Islet precursor cell (in vitro differentiated cells): ENCODE data around the gene PRKG1.
"Not testable (repeated sequence)": the region's sequence is repeated elsewhere in the genome, so short reads cannot be mapped to it uniquely, and the experiment has no call there.

Experiments used
- DNase-seq: peaks from one replicate; pipeline ENCODE4 v3.0.0-alpha.2; 2018

PRKG1 gene

GRCh38 chr10:51281387-51281786 lies 207.1 kb downstream of the PRKG1 start:
- DNase-seq, result not testable (repeated sequence)

DNA sequence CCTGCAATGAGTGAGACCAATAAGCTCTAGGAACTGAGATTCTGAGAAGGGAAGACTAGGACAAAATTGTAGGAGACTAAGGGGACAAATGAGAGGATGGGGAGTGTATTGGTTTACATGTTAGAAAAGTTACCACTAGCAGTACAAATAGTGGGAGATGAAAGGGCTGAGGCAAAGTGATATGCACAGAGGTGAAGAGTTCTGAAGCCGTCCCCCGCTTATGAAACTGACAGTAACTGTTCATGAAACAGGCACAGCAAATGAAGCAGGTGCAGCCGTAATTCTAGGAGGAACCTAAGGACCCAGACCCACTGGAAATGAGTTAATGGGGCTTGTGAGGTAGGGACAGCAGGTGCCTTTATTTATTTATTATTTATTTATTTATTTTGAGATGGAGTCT lies 211.3 kb downstream of the PRKG1 start:
- DNase-seq, result no peak

DNA sequence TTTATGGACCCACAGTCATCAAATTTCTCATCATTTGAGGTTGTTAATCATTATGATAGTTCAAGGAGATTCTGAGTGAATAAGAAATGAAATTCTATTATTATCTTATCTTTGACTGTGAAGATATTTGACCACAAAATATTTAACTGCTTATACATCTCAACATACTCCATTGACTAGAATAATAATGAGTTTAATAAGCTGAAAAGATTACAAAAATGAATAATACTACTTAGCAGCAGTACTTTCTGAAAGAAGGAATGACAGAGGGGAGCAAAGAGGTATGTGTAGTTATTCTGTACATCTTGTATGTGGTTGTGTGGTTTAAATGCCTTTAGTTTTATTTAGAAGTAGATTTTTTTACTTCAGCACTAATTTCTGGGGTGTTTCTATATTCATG lies 214.2 kb downstream of the PRKG1 start:
- no peak for DNase-seq

DNA sequence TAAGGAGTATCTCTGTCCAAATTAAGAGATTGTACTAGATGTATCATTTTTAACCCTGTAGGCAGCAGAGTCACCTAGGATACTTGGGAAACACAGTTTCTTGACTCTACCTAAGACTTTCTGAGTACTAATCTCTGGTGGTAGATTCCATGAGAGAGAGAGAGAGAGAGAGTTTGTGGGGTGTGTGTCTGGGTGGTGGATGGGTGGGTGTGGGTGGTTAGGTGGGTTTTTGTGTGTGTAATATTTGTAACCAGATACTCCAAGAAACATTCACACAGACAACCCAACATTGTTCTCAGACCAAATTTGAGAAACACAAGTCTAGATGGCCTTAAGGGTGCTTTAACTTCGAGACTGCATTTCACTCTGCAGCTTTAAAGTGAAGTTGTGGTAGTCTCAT lies 215.2 kb downstream of the PRKG1 start:
- DNase-seq, result no peak

DNA sequence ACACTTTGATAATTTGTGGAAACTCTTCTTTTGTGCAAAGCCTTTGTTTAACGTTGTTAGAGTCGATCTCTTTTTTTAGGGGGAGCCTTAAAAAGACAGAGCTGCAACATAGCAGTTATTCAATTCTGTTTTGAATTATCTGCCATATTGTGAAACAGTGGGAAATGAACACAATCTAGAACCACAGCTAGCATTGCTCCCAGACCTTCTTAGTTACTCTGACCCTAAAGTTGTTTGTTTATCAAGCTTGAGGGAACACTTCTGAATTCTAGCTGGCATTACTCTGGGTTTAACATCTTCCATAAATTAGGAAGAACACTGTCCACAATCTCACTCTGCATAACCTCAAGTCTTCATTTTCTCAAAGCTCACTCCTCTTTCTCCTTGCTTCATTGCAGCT lies 217.7 kb downstream of the PRKG1 start:
- no peak for DNase-seq

DNA sequence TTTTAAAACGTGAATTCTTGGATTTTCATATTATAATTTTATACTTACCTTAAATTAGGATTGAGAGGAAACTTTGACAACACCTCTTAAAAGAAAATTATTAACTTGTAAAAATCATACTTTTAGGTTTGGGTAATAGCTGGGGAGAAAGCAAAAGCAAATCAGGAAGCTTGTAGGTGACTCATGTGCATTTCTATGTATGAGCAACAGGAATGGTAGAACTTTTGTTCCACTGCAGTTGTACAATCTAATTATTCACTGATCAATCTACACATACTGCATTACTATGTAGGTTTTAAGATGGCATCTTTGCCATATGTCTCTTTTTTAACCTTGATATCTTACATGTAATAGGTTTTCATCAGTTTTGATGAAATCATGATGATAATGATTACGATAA lies 223.2 kb downstream of the PRKG1 start:
- no peak for DNase-seq

- DNase-seq, result no peak
Measured at GRCh38 chr10:51300617-51301304, 226.5 kb downstream of the PRKG1 start.

- DNase-seq, result peak; percentile 58
Measured at GRCh38 chr10:51301644-51302043, 227.4 kb downstream of the PRKG1 start.

GRCh38 chr10:51302316-51302715 lies 228.0 kb downstream of the PRKG1 start:
- DNase-seq, result no peak

DNA sequence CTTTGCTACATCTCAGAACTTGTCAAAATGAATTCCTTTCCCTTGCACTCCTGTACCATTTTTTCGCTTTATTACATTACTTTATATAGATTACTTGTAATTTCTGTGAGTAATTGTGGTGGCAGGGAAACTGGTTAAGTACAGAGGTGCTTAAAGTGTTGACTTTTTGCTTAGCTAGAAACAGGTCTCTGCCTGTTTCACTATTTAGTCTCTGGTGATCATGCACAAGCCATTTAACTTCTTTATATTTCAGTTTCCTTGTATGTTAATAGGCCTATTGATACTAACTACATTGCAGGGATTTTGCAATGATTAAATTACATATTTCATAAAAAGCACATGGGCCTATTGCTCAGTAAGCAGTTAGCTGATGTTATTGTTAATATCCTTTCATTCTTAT lies 233.8 kb downstream of the PRKG1 start:
- DNase-seq, result no peak

- no peak for DNase-seq
Measured at GRCh38 chr10:51311228-51311627, 236.9 kb downstream of the PRKG1 start.

GRCh38 chr10:51312817-51313216 lies 238.5 kb downstream of the PRKG1 start:
- DNase-seq, result no peak

GRCh38 chr10:51313251-51313650 lies 239.0 kb downstream of the PRKG1 start:
- no peak for DNase-seq

DNA sequence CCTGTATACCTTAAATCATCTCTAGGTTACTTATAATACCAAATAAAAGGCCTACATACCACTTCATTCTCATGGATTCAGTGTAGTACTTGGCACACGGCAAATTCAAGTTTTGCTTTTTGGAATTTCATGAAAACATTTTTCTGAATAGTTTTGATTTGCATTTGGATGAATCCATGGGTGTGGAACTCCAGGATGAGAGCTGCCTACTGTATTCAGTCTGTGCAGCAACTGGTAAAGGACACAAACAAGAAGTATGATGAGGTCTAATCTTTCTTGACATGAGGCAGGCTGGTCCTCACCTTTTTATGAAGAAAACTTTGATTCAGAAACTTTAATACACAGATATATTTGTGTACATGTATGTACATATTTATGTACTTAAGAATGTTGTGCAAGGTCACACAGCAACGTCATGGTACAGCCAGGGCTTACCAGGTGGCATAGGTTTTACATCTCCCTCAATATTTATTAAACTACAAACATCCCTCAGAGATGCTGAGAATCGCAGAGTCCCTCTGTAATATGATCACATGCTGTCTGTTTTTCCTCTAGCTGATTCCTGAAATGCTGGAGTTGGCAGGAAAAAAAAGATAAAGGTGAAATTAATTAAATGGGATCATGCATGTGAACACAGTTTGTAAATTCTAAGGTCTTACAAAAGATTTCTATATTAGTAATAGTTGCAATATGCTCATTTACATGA lies 239.6 kb downstream of the PRKG1 start:
- no peak for DNase-seq

- DNase-seq, result no peak
Measured at GRCh38 chr10:51314481-51314880, 240.2 kb downstream of the PRKG1 start.

GRCh38 chr10:51318399-51319172 lies 244.3 kb downstream of the PRKG1 start:
- no peak for DNase-seq

GRCh38 chr10:51319173-51319435 lies 244.8 kb downstream of the PRKG1 start:
- DNase-seq, result no peak

- DNase-seq, result no peak
Measured at GRCh38 chr10:51321300-51321699, 247.0 kb downstream of the PRKG1 start.

GRCh38 chr10:51321980-51322379 lies 247.7 kb downstream of the PRKG1 start:
- DNase-seq, result no peak

- DNase-seq, result no peak
Measured at GRCh38 chr10:51325649-51326048, 251.4 kb downstream of the PRKG1 start.

- DNase-seq, result no peak
Measured at GRCh38 chr10:51326174-51326573, 251.9 kb downstream of the PRKG1 start.

DNA sequence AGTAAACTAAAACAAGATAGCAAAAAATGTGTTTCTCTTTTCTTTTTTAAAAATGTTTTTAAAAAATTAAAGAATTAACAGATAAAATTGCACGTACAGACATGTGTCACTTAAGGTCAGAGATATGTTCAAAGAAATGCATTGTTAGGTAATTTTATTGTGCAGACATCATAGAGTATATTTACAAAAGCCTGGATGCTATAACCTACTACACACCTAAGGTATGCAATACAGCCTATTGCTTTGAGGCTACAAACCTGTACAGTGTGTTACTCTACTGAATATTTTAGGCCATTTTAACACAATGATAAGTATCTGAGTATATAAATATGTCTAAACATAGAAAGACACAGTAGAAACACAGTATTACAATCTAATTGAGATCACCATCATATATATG lies 253.1 kb downstream of the PRKG1 start:
- DNase-seq, result no peak

GRCh38 chr10:51340366-51340765 lies 266.1 kb downstream of the PRKG1 start:
- no peak for DNase-seq
